Stimulated activated CD8-positive, alpha-beta memory T cell treated with anti-CD3 and anti-CD28 coated beads, Interleukin-15, amount 100 ng/mL, for 24 hours (primary cell): ENCODE results near the gene GPX4.

Experiments used
- DNase-seq: peaks from one replicate; pipeline ENCODE4 v3.0.0-alpha.2; 2020; ENCODE audit warnings: low read depth

The GPX4 gene

GRCh38 chr19:1084024-1084868 is 19.5 kb upstream of the GPX4 start:
- DNase-seq, result no peak

GRCh38 chr19:1085053-1085658 is 18.6 kb upstream of the GPX4 start:
- no peak for DNase-seq

GRCh38 chr19:1085676-1086442 is 17.9 kb upstream of the GPX4 start:
- no peak for DNase-seq

- no peak for DNase-seq
Measured at GRCh38 chr19:1086613-1087012, 17.2 kb upstream of the GPX4 start.

GRCh38 chr19:1087813-1088415 is 15.9 kb upstream of the GPX4 start:
- no peak for DNase-seq

- no peak for DNase-seq
Measured at GRCh38 chr19:1088416-1089010, 15.3 kb upstream of the GPX4 start.

GRCh38 chr19:1089126-1089771 is 14.5 kb upstream of the GPX4 start:
- DNase-seq, result no peak

GRCh38 chr19:1089891-1090290 is 13.9 kb upstream of the GPX4 start:
- DNase-seq, result no peak

GRCh38 chr19:1090731-1091543 is 12.9 kb upstream of the GPX4 start:
- DNase-seq, result no peak

- no peak for DNase-seq
Measured at GRCh38 chr19:1091544-1092175, 12.1 kb upstream of the GPX4 start.

GRCh38 chr19:1093330-1093729 is 10.5 kb upstream of the GPX4 start:
- DNase-seq, result no peak

- DNase-seq, result no peak
Measured at GRCh38 chr19:1093811-1094553, 9.8 kb upstream of the GPX4 start.

GRCh38 chr19:1094655-1094977 is 9.2 kb upstream of the GPX4 start:
- no peak for DNase-seq

GRCh38 chr19:1094978-1095701 is 8.7 kb upstream of the GPX4 start, which contains the start of gene POLR2E:
TSS of gene POLR2E (minus strand) at chr19:1095375. CDS start at chr19:1095315, 60 bp downstream.
- DNase-seq, result peak; percentile 99

- no peak for DNase-seq
Measured at GRCh38 chr19:1097810-1098176, 6.0 kb upstream of the GPX4 start.

- no peak for DNase-seq
Measured at GRCh38 chr19:1098177-1099051, 5.4 kb upstream of the GPX4 start.

- no peak for DNase-seq
Measured at GRCh38 chr19:1101337-1101698, 2.5 kb upstream of the GPX4 start.
